H1 (cell line): Measurements from ENCODE around the gene TWF2. TPM values are rescaled to one million over a fixed set of nuclear protein-coding genes. Genes with fewer than 3 reads are reported as not detected.

Source experiments
- CTCF ChIA-PET: fragments of 300-600 bp; sonication (Branson Sonifier 250); formaldehyde crosslinking; loops from one replicate; lab custom pipeline; 2021; ENCODE audit not compliant: partially characterized antibody; lab: Charles Lee
- POLR2A ChIA-PET: fragments of 300-600 bp; sonication (Branson Sonifier 250); formaldehyde crosslinking; loops from one replicate; lab custom pipeline; 2021; ENCODE audit warnings: inconsistent platforms; ENCODE audit not compliant: partially characterized antibody; lab: Charles Lee
- DNase-seq, 2 experiments: peaks; one replicate each; pipeline versions ENCODE4 v3.0.0 to v3.0.0-alpha.2; 2010 to 2022; ENCODE audit warnings: low spot score in 2 of 2, low read depth in 1 of 2, mixed read lengths in 1 of 2
- FAIRE-seq: peaks from 2 replicates; lab custom pipeline; 2011; peaks lifted over from hg19 to GRCh38; lab: Jason Lieb, UNC
- H2AFZ ChIP-seq: 2 replicates; pipeline ENCODE4 v1.8.1; 2012; ENCODE audit warnings: low read length, inconsistent platforms
- H2AK5ac ChIP-seq: 2 replicates; pipeline ENCODE4 v1.6.1; 2013; ENCODE audit warnings: low read depth, low read length
- H2BK120ac ChIP-seq: replicated peaks from 2 replicates; pipeline ENCODE3; 2013; ENCODE audit warnings: low read depth, low read length, inconsistent platforms
- H2BK12ac ChIP-seq: 2 replicates; pipeline ENCODE4 v1.6.1; 2013; ENCODE audit warnings: low read depth, low read length
- H2BK15ac ChIP-seq: 2 replicates; pipeline ENCODE4 v1.6.1; 2013; ENCODE audit warnings: low read length
- H2BK20ac ChIP-seq: 2 replicates; pipeline ENCODE4 v1.6.1; 2013; ENCODE audit warnings: low read length
- H2BK5ac ChIP-seq: 2 replicates; pipeline ENCODE4 v1.6.1; 2013; ENCODE audit warnings: low read depth, low read length
- H3K14ac ChIP-seq: 2 replicates; pipeline ENCODE4 v1.6.1; 2013; ENCODE audit warnings: inconsistent platforms; ENCODE audit not compliant: insufficient read length
- H3K18ac ChIP-seq: 2 replicates; pipeline ENCODE4 v1.6.1; 2013; ENCODE audit warnings: low read length; ENCODE audit errors: extremely low read depth
- H3K23ac ChIP-seq: 2 replicates; pipeline ENCODE4 v1.6.1; 2013; ENCODE audit warnings: inconsistent platforms; ENCODE audit not compliant: insufficient read length
- H3K23me2 ChIP-seq: 2 replicates; pipeline ENCODE4 v1.6.1; 2013; ENCODE audit warnings: low read depth, low read length
- H3K27ac ChIP-seq: 2 replicates; pipeline ENCODE4 v1.6.1; 2011; ENCODE audit warnings: low read depth, low read length, inconsistent platforms
- H3K27me3 ChIP-seq, 4 experiments: replicated peaks in 1 of 4; 1 replicate in 1 of 4; 2 replicates in 3 of 4; pipeline versions ENCODE4 v1.6.1 to v1.8.1; 2011 to 2013; ENCODE audit warnings: low read length in 3 of 4, mild to moderate bottlenecking in 3 of 4, inconsistent platforms in 2 of 4, mixed read lengths in 2 of 4, moderate library complexity in 1 of 4; ENCODE audit not compliant: control insufficient read depth in 3 of 4, insufficient read depth in 3 of 4; ENCODE audit errors: extremely low read depth in 1 of 4
- H3K36me3 ChIP-seq, 4 experiments: 2 replicates each; pipeline versions ENCODE4 v1.6.1 to v1.8.1; 2011 to 2013; ENCODE audit warnings: mild to moderate bottlenecking in 4 of 4, low read length in 3 of 4, moderate library complexity in 2 of 4, control low read depth in 1 of 4, inconsistent platforms in 1 of 4; ENCODE audit not compliant: insufficient read depth in 4 of 4, control insufficient read depth in 2 of 4
- H3K4ac ChIP-seq: replicated peaks from 2 replicates; pipeline ENCODE3; 2013; ENCODE audit warnings: low read length, low read depth, mixed read lengths, inconsistent platforms; ENCODE audit not compliant: insufficient read length
- H3K4me1 ChIP-seq, 4 experiments: replicated peaks in 1 of 4; 1 replicate in 1 of 4; 2 replicates in 3 of 4; pipeline versions ENCODE4 v1.6.1 to v1.8.1; 2011 to 2013; ENCODE audit warnings: low read length in 3 of 4, inconsistent platforms in 2 of 4, mixed read lengths in 1 of 4; ENCODE audit not compliant: insufficient read depth in 4 of 4, control insufficient read depth in 3 of 4
- H3K4me2 ChIP-seq, 2 experiments: 2 replicates each; pipeline versions ENCODE4 v1.6.1 to v1.8.1; 2011 to 2013; ENCODE audit warnings: low read depth in 2 of 2, low read length in 2 of 2, control low read depth in 1 of 2, inconsistent platforms in 1 of 2, mild to moderate bottlenecking in 1 of 2; ENCODE audit not compliant: insufficient read depth in 1 of 2
- H3K4me3 ChIP-seq, 4 experiments: fragments of 200-600, 300-600 bp in 1 of 4; sonication (generic), shearing (Covaris generic), sonication (Bioruptor Twin) in 1 of 4; 2 replicates each; pipeline versions ENCODE4 v1.5.1 to v1.8.1; 2011 to 2016; ENCODE audit warnings: low read length in 4 of 4, low read depth in 3 of 4, control low read depth in 2 of 4, inconsistent platforms in 2 of 4, mild to moderate bottlenecking in 2 of 4, mixed read lengths in 1 of 4, moderate library complexity in 1 of 4; ENCODE audit not compliant: insufficient read depth in 2 of 4; ENCODE audit errors: extremely low read depth in 1 of 4
- H3K56ac ChIP-seq: replicated peaks from 2 replicates; pipeline ENCODE3; 2013; ENCODE audit warnings: low read depth, mild to moderate bottlenecking, mixed read lengths, low read length, inconsistent platforms; ENCODE audit not compliant: insufficient read length
- H3K79me1 ChIP-seq: 2 replicates; pipeline ENCODE4 v1.6.1; 2013; ENCODE audit warnings: low read depth, low read length, control low read depth
- H3K79me2 ChIP-seq, 2 experiments: 2 replicates each; pipeline versions ENCODE4 v1.6.1 to v1.8.1; 2012 to 2013; ENCODE audit warnings: low read length in 2 of 2, mild to moderate bottlenecking in 2 of 2, inconsistent platforms in 1 of 2; ENCODE audit not compliant: insufficient read depth in 2 of 2, control insufficient read depth in 1 of 2
- H3K9ac ChIP-seq, 4 experiments: replicated peaks in 1 of 4; 1 replicate in 1 of 4; 2 replicates in 3 of 4; pipeline versions ENCODE4 v1.6.1 to v1.8.1; 2011 to 2013; ENCODE audit warnings: low read depth in 3 of 4, low read length in 3 of 4, control low read depth in 2 of 4, mild to moderate bottlenecking in 2 of 4, moderate library complexity in 2 of 4, inconsistent platforms in 1 of 4; ENCODE audit errors: extremely low read depth in 1 of 4
- H3K9me3 ChIP-seq, 2 experiments: 2 replicates each; pipeline versions ENCODE4 v1.6.1 to v1.8.1; 2012 to 2013; ENCODE audit warnings: mild to moderate bottlenecking in 2 of 2, moderate library complexity in 2 of 2, control low read depth in 1 of 2, inconsistent platforms in 1 of 2, low read depth in 1 of 2, low read length in 1 of 2, mixed read lengths in 1 of 2; ENCODE audit not compliant: insufficient read depth in 2 of 2
- H4K20me1 ChIP-seq, 2 experiments: replicated peaks in 1 of 2; 2 replicates each; pipeline versions ENCODE3 to v1.8.1; 2011 to 2013; ENCODE audit warnings: inconsistent platforms in 2 of 2, low read length in 2 of 2, mild to moderate bottlenecking in 1 of 2; ENCODE audit not compliant: insufficient read depth in 2 of 2, control insufficient read depth in 1 of 2
- H4K5ac ChIP-seq: 2 replicates; pipeline ENCODE4 v1.6.1; 2013; ENCODE audit warnings: low read length, low read depth, mixed read lengths, inconsistent platforms; ENCODE audit not compliant: insufficient read length
- H4K8ac ChIP-seq: 2 replicates; pipeline ENCODE4 v1.8.0; 2013; ENCODE audit warnings: mild to moderate bottlenecking, moderate library complexity, low read length, inconsistent platforms; ENCODE audit not compliant: insufficient read depth; ENCODE audit errors: extremely low read depth
- H4K91ac ChIP-seq: replicated peaks from 2 replicates; pipeline ENCODE3; 2013; ENCODE audit warnings: low read length, mixed read lengths, inconsistent platforms; ENCODE audit not compliant: insufficient read length
- ASH2L ChIP-seq: fragments of 200-600, 300-600 bp; sonication (generic); IDR thresholded peaks from one replicate; pipeline ENCODE4 v1.7.1; 2017; ENCODE audit warnings: low read length
- BACH1 ChIP-seq: IDR thresholded peaks from 2 replicates; pipeline ENCODE4 v1.6.1; 2012; ENCODE audit warnings: low read length, improper control_type of control experiment
- CTBP2 ChIP-seq: IDR thresholded peaks from 2 replicates; pipeline ENCODE4 v1.7.0; 2011; ENCODE audit warnings: borderline replicate concordance, mild to moderate bottlenecking, moderate library complexity, mixed read lengths, low read length; ENCODE audit not compliant: insufficient read depth, insufficient read length
- EZH2 ChIP-seq: fragments of 200-600 bp; sonication (generic); IDR thresholded peaks from 2 replicates; pipeline ENCODE4 v1.7.1; 2012; ENCODE audit warnings: low read depth, mild to moderate bottlenecking, moderate library complexity, low read length, inconsistent platforms; ENCODE audit not compliant: severe bottlenecking
- HDAC2 ChIP-seq, 2 experiments: fragments of 300-600 bp in 1 of 2; sonication (generic) in 1 of 2; IDR thresholded peaks; 2 replicates each; pipeline ENCODE4 v1.6.1; 2011 to 2012; ENCODE audit warnings: low read depth in 2 of 2, low read length in 2 of 2, mild to moderate bottlenecking in 2 of 2, moderate library complexity in 2 of 2, borderline replicate concordance in 1 of 2, inconsistent platforms in 1 of 2
- MAFK ChIP-seq: IDR thresholded peaks from 2 replicates; pipeline ENCODE4 v1.6.1; 2012; ENCODE audit warnings: low read depth, mild to moderate bottlenecking, improper control_type of control experiment, low read length
- NANOG ChIP-seq: IDR thresholded peaks from 2 replicates; pipeline ENCODE4 v1.6.1; 2011; ENCODE audit warnings: low read length, low read depth, mild to moderate bottlenecking, inconsistent platforms; ENCODE audit not compliant: insufficient read depth, poor library complexity, severe bottlenecking
- RBBP5 ChIP-seq: IDR thresholded peaks from 2 replicates; pipeline ENCODE4 v1.7.1; 2012; ENCODE audit warnings: low read depth, mild to moderate bottlenecking, inconsistent platforms, low read length, moderate library complexity, borderline replicate concordance
- RFX5 ChIP-seq: IDR thresholded peaks from 2 replicates; pipeline ENCODE4 v1.6.1; 2011; ENCODE audit warnings: low read depth, low read length, improper control_type of control experiment, borderline replicate concordance
- RNF2 ChIP-seq: fragments of 200-900, 300-1000 bp; sonication (generic); IDR thresholded peaks from 2 replicates; pipeline ENCODE4 v1.7.1; 2016; ENCODE audit warnings: borderline replicate concordance, low read depth, mild to moderate bottlenecking, antibody characterized with exemption, low read length; ENCODE audit not compliant: poor library complexity, severe bottlenecking; ENCODE audit errors: missing control alignments
- SIX5 ChIP-seq: IDR thresholded peaks from 2 replicates; pipeline ENCODE4 v1.6.1; 2011; ENCODE audit warnings: mild to moderate bottlenecking, low read depth, low read length
- TAF1 ChIP-seq: IDR thresholded peaks from 2 replicates; pipeline ENCODE4 v1.6.1; 2011; ENCODE audit warnings: mild to moderate bottlenecking, low read depth, low read length
- WGBS, 2 experiments: shearing (Covaris generic) in 1 of 2; methylation state at CpG; one replicate each; pipeline versions ENCODE4 v1.1.6 to v1.1.7; 2013 to 2015; ENCODE audit warnings: low lambda C conversion rate in 2 of 2, mixed read lengths in 2 of 2, inconsistent platforms in 1 of 2, low coverage in 1 of 2, missing lambda C conversion rate in 1 of 2; ENCODE audit not compliant: insufficient replicate concordance in 2 of 2, insufficient coverage in 1 of 2, insufficient read length in 1 of 2; ENCODE audit errors: extremely low coverage in 1 of 2, missing lambda C conversion rate in 1 of 2; 5-methylcytosine and 5-hydroxymethylcytosine counted together
- polyA plus RNA-seq, 7 experiments: library from polyadenylated mRNA; depleted of rRNA in 3 of 7; stranded (reverse) in 5 of 7; unstranded in 2 of 7; fragments of >200 nt in 5 of 7; fragments of 200-250 nt in 2 of 7; gene quantifications; 1 replicate in 5 of 7; 2 replicates in 1 of 7; 4 replicates in 1 of 7; pipeline versions ENCODE4 v1.2.1 to v1.2.3, GENCODE V29; 2011 to 2013; ENCODE audit warnings: missing spikeins in 2 of 7, mixed read lengths in 2 of 7
- total RNA-seq: library from RNA; stranded (reverse); fragmentation: NEBNext Ultra II Directional; extraction: Animal tissue kit (Norgen Biotek cat#: 25700); gene quantifications from 2 replicates; pipeline ENCODE4 v1.2.1, GENCODE V29; 2021

The TWF2 gene
- total and polyA plus RNA-seq, 2 of the 8 experiments (the other 6 are each of a cell fraction or from before 2014, with no cell fraction given), result 65.2 to 90.4 TPM

DNA sequence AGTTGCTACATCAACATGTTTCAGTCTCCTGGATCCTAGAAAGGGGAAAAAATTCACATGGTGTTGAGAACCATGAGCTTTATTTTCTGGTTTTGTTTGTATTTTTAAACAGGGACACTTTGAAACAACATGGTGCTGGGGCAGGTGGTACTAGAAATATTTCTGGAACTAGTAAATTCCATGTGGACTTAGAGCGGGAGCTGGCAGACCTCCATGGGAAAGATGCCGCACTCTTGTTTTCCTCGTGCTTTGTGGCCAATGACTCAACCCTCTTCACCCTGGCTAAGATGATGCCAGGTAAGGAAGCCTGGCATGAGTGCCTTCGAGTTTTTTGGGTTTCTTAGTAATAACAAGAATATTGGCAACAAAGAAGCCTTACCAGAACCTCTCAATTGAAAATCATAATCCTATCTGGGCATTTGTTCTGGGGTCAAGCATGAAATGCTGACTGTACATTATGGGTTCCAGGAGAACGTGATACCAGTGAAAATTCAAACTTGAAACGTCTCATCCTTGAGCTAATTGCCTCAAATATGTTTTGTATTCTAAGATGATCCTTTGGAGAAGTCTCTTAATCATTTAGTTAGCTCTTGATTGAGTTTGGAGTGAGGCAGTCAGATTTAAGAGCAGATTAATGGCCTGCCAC, 33.1 kb downstream of the TWF2 start:
- H3K23me2 ChIP-seq, result no peaks in the 10 kb centered on the region
- no peak overlapping the region for H3K18ac ChIP-seq
- H3K9ac ChIP-seq, result no peak overlapping the region
- no peak overlapping the region for H2BK20ac ChIP-seq
- no peak overlapping the region for H2BK15ac ChIP-seq
- no peaks in the 10 kb centered on the region for H3K4me1 ChIP-seq
- H3K79me1 ChIP-seq, result no peaks in the 10 kb centered on the region
- H4K5ac ChIP-seq, result no peak overlapping the region
- no peak overlapping the region for H2BK5ac ChIP-seq
- H3K36me3 ChIP-seq, result peaks cover 47 to 94% (median 77%) of the 10 kb centered on the region in 4 experiments
- H3K4ac ChIP-seq, result no peak overlapping the region
- H3K4me2 ChIP-seq, result no peak overlapping the region
- H3K79me2 ChIP-seq, result no peaks in the 10 kb centered on the region
- peaks cover 0 to 1% of the 10 kb centered on the region in 2 experiments for H4K20me1 ChIP-seq
- H2AK5ac ChIP-seq, result no peak overlapping the region
- no peak overlapping the region for H2AFZ ChIP-seq
- no peak overlapping the region for H4K8ac ChIP-seq
- no peak overlapping the region for H2BK12ac ChIP-seq
- H3K4me3 ChIP-seq, result no peak overlapping the region
- no peaks in the 10 kb centered on the region for H3K9me3 ChIP-seq
- no peak overlapping the region for H3K14ac ChIP-seq
- ChIA-PET POLR2A (interaction anchor here (1.5 kb wide), 1 partner anchor 73 kb away, joined by 4 read pairs; the partner anchor contains the start of gene WDR82), CTCF (interaction anchor here (0.6 to 4.1 kb wide), 8 partner anchors 9 to 459 kb away, joined by 3 to 28 read pairs (median 4); partner anchors contain the start of gene ACY1)
- no peak overlapping the region for H3K56ac ChIP-seq
- DNase-seq (no peak), FAIRE-seq (no peak)
- H3K27ac ChIP-seq, result no peak overlapping the region
- 94% methylated on average over 6 of the region's 6 CpGs; no CpG with 5 or more reads in 1 of the 2 experiments for WGBS, 2 experiments
- H3K27me3 ChIP-seq, result no peaks in the 10 kb centered on the region
- H2BK120ac ChIP-seq, result no peak overlapping the region
- H4K91ac ChIP-seq, result no peak overlapping the region
- no peak overlapping the region for H3K23ac ChIP-seq
- TF ChIP-seq CTBP2 (no peak), SIX5 (no peak), RNF2 (no peak), BACH1 (no peak), HDAC2 (IDR thresholded peaks at IDR 0.05; ENCODE audit: borderline replicate concordance in 1 of 2, low read depth in 2 of 2, low read length in 2 of 2) (no peak), TAF1 (no peak), NANOG (no peak), RFX5 (no peak), ASH2L (no peak), EZH2 (no peak), RBBP5 (no peak), MAFK (no peak)
